Measurements from ENCODE around the gene PTTG1IP. TPM values are rescaled to one million over a fixed set of nuclear protein-coding genes. Genes with fewer than 3 reads are reported as not detected.

The PTTG1IP gene
- total and polyA plus RNA-seq, 3 donors from 2014 or later: 171 to 195 (median 190) TPM

DNA sequence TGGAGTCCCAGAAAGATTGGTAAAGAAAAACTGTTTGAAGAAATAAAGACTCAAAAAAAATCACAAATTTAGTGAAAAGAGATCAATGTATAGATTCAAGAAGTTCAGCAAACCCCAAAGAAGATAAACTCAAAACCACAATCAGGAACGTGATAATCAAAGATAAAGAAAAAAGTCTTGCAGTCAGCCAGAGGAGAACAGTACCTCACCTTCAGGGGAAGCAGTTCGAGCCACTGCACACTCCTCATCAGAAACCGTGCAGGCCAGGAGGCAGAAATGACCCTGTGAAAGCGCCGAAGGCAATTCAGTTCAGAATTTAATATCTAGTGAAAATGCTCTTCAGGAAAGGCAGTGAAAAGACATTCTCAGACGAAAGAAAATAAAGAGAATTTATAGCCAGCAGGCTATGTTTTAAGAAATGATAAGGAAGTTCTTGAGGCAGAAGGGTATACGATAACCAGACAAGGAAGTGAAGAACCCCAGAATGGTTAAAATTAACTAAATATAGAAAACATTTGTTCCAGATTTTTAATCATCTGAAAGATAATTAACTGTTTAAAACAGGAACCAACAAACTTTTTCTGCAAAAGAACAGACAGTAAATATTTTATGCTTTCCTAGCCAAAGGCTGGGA, 42.1 kb downstream of the PTTG1IP start:
- TF ChIP-seq POLR2A (IDR thresholded peaks at IDR 0.05): no peak
- DNase-seq: no peak
- Histone ChIP-seq H3K27me3 (no peaks in the 10 kb centered on the region), H3K9me3 (no peaks in the 10 kb centered on the region), H3K36me3 (ENCODE audit: low read depth, missing control alignments) (no peaks in the 10 kb centered on the region), H3K4me1 (peaks cover under 1% of the 10 kb centered on the region), H3K4me3 (no peak overlapping the region), H3K27ac (no peak overlapping the region)
- intact Hi-C loops (cut with DNase I; ENCODE audit: low total_unique reads): no loop called here
- 48 to 51% methylated on average over 7 of the region's 7 CpGs for WGBS, 2 donors

DNA sequence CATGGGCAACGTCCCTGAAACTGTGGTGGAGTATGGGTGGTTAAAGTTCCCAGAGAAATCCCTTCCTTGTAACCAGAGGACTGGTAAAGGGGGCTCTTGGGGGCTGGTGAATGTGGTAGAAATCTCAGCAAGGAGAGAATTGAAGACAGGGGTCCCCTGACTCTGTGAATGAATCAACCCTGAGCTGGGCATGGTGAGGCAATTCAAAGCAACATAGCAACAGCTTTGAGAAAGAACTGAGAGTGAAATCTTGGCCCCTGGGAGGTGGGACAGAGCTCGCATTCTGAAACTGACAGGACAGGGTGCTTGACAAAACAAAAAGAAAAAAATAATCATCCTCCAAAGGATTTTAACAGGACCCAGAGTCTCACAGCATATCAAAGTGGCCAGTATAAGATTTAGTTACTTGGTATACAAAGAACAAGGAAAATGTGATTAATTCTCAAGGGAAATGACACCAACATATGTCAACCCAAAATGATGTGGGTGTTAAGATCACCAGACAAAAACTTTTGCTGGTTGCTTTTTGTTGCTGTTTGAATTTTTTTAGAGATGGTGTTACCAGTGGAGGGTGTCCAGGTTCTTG, 43.9 kb downstream of the PTTG1IP start:
- TF ChIP-seq, protein P1, sequence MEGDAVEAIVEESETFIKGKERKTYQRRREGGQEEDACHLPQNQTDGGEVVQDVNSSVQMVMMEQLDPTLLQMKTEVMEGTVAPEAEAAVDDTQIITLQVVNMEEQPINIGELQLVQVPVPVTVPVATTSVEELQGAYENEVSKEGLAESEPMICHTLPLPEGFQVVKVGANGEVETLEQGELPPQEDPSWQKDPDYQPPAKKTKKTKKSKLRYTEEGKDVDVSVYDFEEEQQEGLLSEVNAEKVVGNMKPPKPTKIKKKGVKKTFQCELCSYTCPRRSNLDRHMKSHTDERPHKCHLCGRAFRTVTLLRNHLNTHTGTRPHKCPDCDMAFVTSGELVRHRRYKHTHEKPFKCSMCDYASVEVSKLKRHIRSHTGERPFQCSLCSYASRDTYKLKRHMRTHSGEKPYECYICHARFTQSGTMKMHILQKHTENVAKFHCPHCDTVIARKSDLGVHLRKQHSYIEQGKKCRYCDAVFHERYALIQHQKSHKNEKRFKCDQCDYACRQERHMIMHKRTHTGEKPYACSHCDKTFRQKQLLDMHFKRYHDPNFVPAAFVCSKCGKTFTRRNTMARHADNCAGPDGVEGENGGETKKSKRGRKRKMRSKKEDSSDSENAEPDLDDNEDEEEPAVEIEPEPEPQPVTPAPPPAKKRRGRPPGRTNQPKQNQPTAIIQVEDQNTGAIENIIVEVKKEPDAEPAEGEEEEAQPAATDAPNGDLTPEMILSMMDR (IDR thresholded peaks at IDR 0.05): no peak
- no peak for TF ChIP-seq POLR2A (IDR thresholded peaks at IDR 0.05)
- Histone ChIP-seq H3K36me3 (ENCODE audit: low read depth, missing control alignments) (no peaks in the 10 kb centered on the region), H3K4me3 (no peak overlapping the region), H3K9me3 (no peaks in the 10 kb centered on the region), H3K27me3 (no peaks in the 10 kb centered on the region), H3K4me1 (no peaks in the 10 kb centered on the region), H3K27ac (no peak overlapping the region)
- 75 to 86% methylated on average over 2 of the region's 2 CpGs for WGBS, 2 donors
- DNase-seq: no peak
- intact Hi-C loops (cut with DNase I; ENCODE audit: low total_unique reads): no loop called here

DNA sequence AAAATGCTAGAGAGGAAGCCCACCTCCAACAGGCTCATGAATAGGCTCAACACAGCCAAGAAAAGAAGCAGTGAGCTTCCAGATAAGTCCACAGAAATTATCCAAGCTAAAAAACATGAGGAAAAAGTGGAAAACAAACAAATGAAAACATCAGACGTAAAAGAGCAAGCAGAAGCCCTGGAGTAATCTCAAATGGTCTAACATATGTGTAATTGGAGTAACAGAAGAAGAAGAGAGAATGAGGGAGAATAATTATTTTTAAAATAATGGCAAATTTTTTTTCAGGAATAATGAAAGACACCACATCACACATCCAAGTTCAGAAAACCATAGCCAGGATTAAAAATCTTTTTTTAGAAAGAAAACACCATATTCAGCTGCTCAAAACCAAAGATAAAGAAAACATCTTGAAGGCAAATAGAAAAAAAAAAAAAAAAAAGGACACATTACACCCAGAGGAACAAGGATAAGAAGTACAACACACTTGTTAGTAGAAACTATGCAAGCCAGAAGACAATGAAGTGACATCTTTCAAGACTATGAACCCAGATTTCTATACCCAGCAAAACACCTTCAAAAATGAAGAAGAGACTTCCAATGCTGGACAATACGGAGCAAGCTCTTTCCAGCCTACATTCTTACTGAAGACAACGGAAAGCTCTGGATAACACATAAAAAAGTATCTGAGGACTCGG, 45.0 kb downstream of the PTTG1IP start:
- WGBS, 2 donors: 92 to 94% methylated on average over 4 of the region's 4 CpGs

DNA sequence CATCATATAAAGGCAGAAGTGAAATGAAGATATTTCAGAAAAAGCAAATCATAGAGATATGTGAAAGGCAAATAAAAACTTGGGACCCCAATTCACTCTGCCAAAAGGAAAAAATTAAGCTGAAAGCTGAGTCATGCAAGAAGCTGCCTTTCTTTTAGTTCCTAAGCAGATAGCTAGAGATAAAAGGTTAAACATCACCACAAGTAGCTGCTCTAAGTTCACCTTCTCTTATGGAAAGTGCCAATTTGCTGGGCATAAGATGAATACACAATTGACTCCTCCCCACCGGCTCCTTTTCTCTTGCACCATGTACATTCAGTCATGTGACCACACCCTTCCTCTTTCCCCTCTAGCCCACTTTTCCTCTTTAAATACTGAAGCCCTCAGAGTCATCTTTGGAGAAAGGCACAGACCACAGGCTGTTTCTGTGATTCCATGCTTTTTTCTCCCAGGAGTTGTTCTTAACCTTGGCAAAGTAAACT, 50.3 kb downstream of the PTTG1IP start:
- Histone ChIP-seq H3K27me3 (no peaks in the 10 kb centered on the region), H3K27ac (no peak overlapping the region), H3K4me3 (no peak overlapping the region), H3K36me3 (ENCODE audit: low read depth, missing control alignments) (no peaks in the 10 kb centered on the region), H3K4me1 (peaks cover 3% of the 10 kb centered on the region), H3K9me3 (no peaks in the 10 kb centered on the region)
- WGBS, 2 donors: 89 to 97% methylated on average over 1 of the region's 1 CpG
- DNase-seq: no peak
- intact Hi-C loops (cut with DNase I; ENCODE audit: low total_unique reads): no loop called here
- TF ChIP-seq, protein P1 (IDR thresholded peaks at IDR 0.05): no peak
- no peak for TF ChIP-seq POLR2A (IDR thresholded peaks at IDR 0.05)

More for the DNA sequence above, 45.0 kb downstream of the PTTG1IP start:
- no peaks in the 10 kb centered on the region for H3K27me3 ChIP-seq
- TF ChIP-seq, protein P1 (IDR thresholded peaks at IDR 0.05): no peak
- TF ChIP-seq POLR2A (IDR thresholded peaks at IDR 0.05): no peak
- H3K27ac ChIP-seq: no peak overlapping the region
- intact Hi-C loops (cut with DNase I; ENCODE audit: low total_unique reads): no loop called here
- no peaks in the 10 kb centered on the region for H3K4me1 ChIP-seq
- no peak for DNase-seq
- no peaks in the 10 kb centered on the region for H3K9me3 ChIP-seq
- no peaks in the 10 kb centered on the region for H3K36me3 ChIP-seq (ENCODE audit: low read depth, missing control alignments)
- no peak overlapping the region for H3K4me3 ChIP-seq

DNA sequence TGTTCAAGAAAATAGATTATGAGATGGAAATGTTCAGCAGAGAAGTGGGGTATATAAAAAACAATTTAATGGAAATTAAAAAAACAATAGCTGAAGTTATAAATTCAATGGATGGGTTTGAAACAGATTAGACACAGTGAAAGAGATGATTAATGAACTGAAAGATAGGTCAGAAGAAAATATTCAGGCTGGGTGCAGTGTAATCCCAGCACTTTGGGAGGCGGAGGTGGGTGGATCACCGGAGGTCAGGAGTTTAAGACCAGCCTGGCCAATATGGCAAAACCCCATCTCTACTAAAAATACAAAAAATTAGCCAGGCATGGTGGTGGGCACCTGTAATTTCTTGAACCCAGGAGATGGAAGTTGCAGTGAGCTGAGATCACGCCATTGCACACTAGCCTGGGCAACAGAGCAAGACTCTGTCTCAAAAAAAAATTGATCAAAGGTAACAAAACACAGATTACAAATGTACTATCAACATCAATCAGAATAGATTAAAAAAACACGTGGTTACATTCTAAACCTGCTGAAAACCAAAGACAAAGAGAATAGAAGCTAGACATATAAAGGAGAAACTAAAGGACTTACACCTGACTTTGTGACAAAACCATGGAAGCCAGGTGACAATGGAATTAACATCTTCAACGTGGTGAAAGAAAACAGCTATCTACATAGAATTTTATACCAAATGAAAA, 50.9 kb downstream of the PTTG1IP start:
- WGBS, 2 donors: 71 to 75% methylated on average over 5 of the region's 5 CpGs
- DNase-seq: no peak
- peaks cover 3% of the 10 kb centered on the region for H3K4me1 ChIP-seq
- no peak overlapping the region for H3K27ac ChIP-seq
- H3K27me3 ChIP-seq: no peaks in the 10 kb centered on the region
- TF ChIP-seq, protein P1 (IDR thresholded peaks at IDR 0.05): no peak
- no peak for TF ChIP-seq POLR2A (IDR thresholded peaks at IDR 0.05)
- no peak overlapping the region for H3K4me3 ChIP-seq
- H3K9me3 ChIP-seq: no peaks in the 10 kb centered on the region
- no peaks in the 10 kb centered on the region for H3K36me3 ChIP-seq (ENCODE audit: low read depth, missing control alignments)
- intact Hi-C loops (cut with DNase I; ENCODE audit: low total_unique reads): no loop called here

Measured in testis (tissue), 3 donors.